HCT116 (cell line): ENCODE measurements around the gene AS3MT. TPM values are rescaled to one million over a fixed set of nuclear protein-coding genes. Genes with fewer than 3 reads are reported as not detected.

Experiments
- ATAC-seq: fragments of 200-7000 bp; cut with Tn5 transposase; 2 replicates; pipeline ENCODE4 v1.9.1; 2020; ENCODE audit warnings: mild to moderate bottlenecking, moderate library complexity
- BruUV-seq: library from RNA; stranded (reverse); fragments of 400-500 nt; replicated peaks from 2 replicates; lab custom pipeline; 2021; lab: Mats Ljungman, UMichigan
- CTCF ChIA-PET: fragments of 300-600 bp; sonication (Branson Sonifier 250); formaldehyde crosslinking; loops from one replicate; lab custom pipeline; 2021; ENCODE audit warnings: antibody characterized with exemption; lab: Charles Lee
- POLR2A ChIA-PET: fragments of 300-600, 350-600 bp; sonication (Branson Sonifier 250); formaldehyde crosslinking; loops from one replicate; lab custom pipeline; 2021; ENCODE audit warnings: antibody characterized with exemption; lab: Charles Lee
- RAD21 ChIA-PET, 2 experiments: fragments of 300-600 bp; sonication (Branson Sonifier 250); formaldehyde crosslinking; loops; one replicate each; lab custom pipeline; 2023; ENCODE audit warnings: low total read pairs in 2 of 2; ENCODE audit not compliant: uncharacterized antibody in 2 of 2, unreplicated experiment in 2 of 2, low non-redundant PET in 1 of 2; lab: Charles Lee
- DNase-seq: peaks from one replicate; pipeline ENCODE4 v3.0.0-alpha.2; 2010; ENCODE audit warnings: low read depth, low spot score
- H2AFZ ChIP-seq: fragments of 200-600 bp; shearing (Covaris generic), sonication (generic); 2 replicates; pipeline ENCODE4 v1.6.1; 2017; ENCODE audit warnings: low read depth, mixed run types, mixed read lengths, antibody characterized with exemption, low read length; ENCODE audit not compliant: poor library complexity, severe bottlenecking
- H3K27ac ChIP-seq: 2 replicates; pipeline ENCODE4 v1.5.1; 2012; ENCODE audit warnings: low read depth, low read length
- H3K27me3 ChIP-seq: fragments of 200-600 bp; sonication (generic); 2 replicates; pipeline ENCODE4 v1.6.1; 2016; ENCODE audit warnings: mixed run types, low read length, mixed read lengths; ENCODE audit not compliant: insufficient read depth
- H3K36me3 ChIP-seq, 2 experiments: fragments of 200-500 bp in 1 of 2; fragments of 200-600 bp in 1 of 2; sonication (Bioruptor generic) in 1 of 2; sonication (generic) in 1 of 2; 2 replicates each; pipeline versions ENCODE4 v1.5.1 to v1.6.1; 2014 to 2016; ENCODE audit warnings: low read length in 2 of 2, inconsistent platforms in 1 of 2, mixed read lengths in 1 of 2, mixed run types in 1 of 2; ENCODE audit not compliant: insufficient read depth in 2 of 2, control insufficient read depth in 1 of 2
- H3K4me1 ChIP-seq, 2 experiments: fragments of 200-600 bp in 1 of 2; sonication (generic) in 1 of 2; 2 replicates each; pipeline versions ENCODE4 v1.5.1 to v1.6.1; 2012 to 2017; ENCODE audit warnings: low read length in 2 of 2, inconsistent platforms in 1 of 2, mild to moderate bottlenecking in 1 of 2, mixed read lengths in 1 of 2, mixed run types in 1 of 2, moderate library complexity in 1 of 2; ENCODE audit not compliant: insufficient read depth in 2 of 2, control insufficient read depth in 1 of 2
- H3K4me2 ChIP-seq: fragments of 200-600 bp; sonication (generic); 2 replicates; pipeline ENCODE4 v1.6.1; 2017; ENCODE audit warnings: mixed run types, low read length, mixed read lengths
- H3K4me3 ChIP-seq, 2 experiments: fragments of 200-600 bp in 1 of 2; sonication (generic) in 1 of 2; replicated peaks in 1 of 2; 2 replicates each; pipeline ENCODE4 v1.5.1; 2011 to 2016; ENCODE audit warnings: low read length in 2 of 2, control low read depth in 1 of 2, low read depth in 1 of 2, mild to moderate bottlenecking in 1 of 2, mixed read lengths in 1 of 2, mixed run types in 1 of 2
- H3K79me2 ChIP-seq: fragments of 200-600 bp; sonication (generic); 2 replicates; pipeline ENCODE4 v1.6.1; 2017; ENCODE audit warnings: mild to moderate bottlenecking, mixed run types, low read length, moderate library complexity, mixed read lengths; ENCODE audit not compliant: insufficient read depth
- H3K9ac ChIP-seq: fragments of 200-600 bp; sonication (generic); 2 replicates; pipeline ENCODE4 v1.6.1; 2016; ENCODE audit warnings: low read length, mixed read lengths
- H3K9me2 ChIP-seq: fragments of 200-600 bp; sonication (generic), shearing (Covaris generic); 2 replicates; pipeline ENCODE4 v1.6.1; 2017; ENCODE audit warnings: mixed run types, mild to moderate bottlenecking, moderate library complexity; ENCODE audit not compliant: insufficient read depth
- H3K9me3 ChIP-seq, 2 experiments: fragments of 200-500 bp in 1 of 2; fragments of 200-600 bp in 1 of 2; sonication (Bioruptor generic) in 1 of 2; sonication (generic) in 1 of 2; 2 replicates each; pipeline ENCODE4 v1.6.1; 2014 to 2017; ENCODE audit warnings: low read length in 2 of 2, mixed read lengths in 2 of 2, inconsistent platforms in 1 of 2, low read depth in 1 of 2, mild to moderate bottlenecking in 1 of 2, mixed run types in 1 of 2, moderate library complexity in 1 of 2; ENCODE audit not compliant: control insufficient read depth in 1 of 2, insufficient read depth in 1 of 2
- H4K20me1 ChIP-seq: fragments of 200-600 bp; sonication (generic), shearing (Covaris generic); 2 replicates; pipeline ENCODE4 v1.6.1; 2017; ENCODE audit warnings: mixed run types, mild to moderate bottlenecking, moderate library complexity; ENCODE audit not compliant: insufficient read depth
- ATF3 ChIP-seq: IDR thresholded peaks from 2 replicates; pipeline ENCODE4 v1.6.1; 2012
- CEBPB ChIP-seq: IDR thresholded peaks from 2 replicates; pipeline ENCODE4 v1.6.1; 2012; ENCODE audit warnings: low read depth
- EGR1 ChIP-seq: IDR thresholded peaks from 2 replicates; pipeline ENCODE4 v1.6.1; 2012; ENCODE audit warnings: low read depth
- EZH2 ChIP-seq: fragments of 200-600 bp; sonication (generic); IDR thresholded peaks from 2 replicates; pipeline ENCODE4 v1.6.1; 2017; ENCODE audit warnings: antibody characterized with exemption, mixed run types
- FOSL1 ChIP-seq: IDR thresholded peaks from 2 replicates; pipeline ENCODE4 v1.6.1; 2012; ENCODE audit warnings: low read depth
- MAX ChIP-seq: IDR thresholded peaks from 2 replicates; pipeline ENCODE4 v1.6.1; 2012
- POLR2AphosphoS5 ChIP-seq: IDR thresholded peaks from 2 replicates; pipeline ENCODE4 v1.6.1; 2011; ENCODE audit warnings: mild to moderate bottlenecking, low read depth, low read length, moderate library complexity
- REST ChIP-seq: IDR thresholded peaks from 2 replicates; pipeline ENCODE4 v1.6.1; 2012; ENCODE audit warnings: low read depth
- YY1 ChIP-seq: IDR thresholded peaks from 2 replicates; pipeline ENCODE4 v1.6.1; 2011; ENCODE audit warnings: low read length, low read depth, moderate library complexity, mild to moderate bottlenecking; ENCODE audit not compliant: insufficient replicate concordance; ENCODE audit errors: extremely low read depth
- ZNF274 ChIP-seq: fragments of 200-500 bp; sonication (Bioruptor generic); IDR thresholded peaks from 2 replicates; pipeline ENCODE4 v1.6.1; 2014; ENCODE audit warnings: mild to moderate bottlenecking, low read depth, low read length, inconsistent platforms
- intact Hi-C: fragments of 100-400 bp; cut with micrococcal nuclease; formaldehyde crosslinking; loops from 2 replicates; pipeline ENCODE4 v1.10.0; 2022
- total RNA-seq: library from RNA; stranded (reverse); gene quantifications from one replicate; pipeline ENCODE4 v1.2.1, GENCODE V29; 2021; ENCODE audit not compliant: unreplicated experiment

Gene AS3MT
- total RNA-seq, 1 experiment from 2014 or later, result 0.79 TPM

GRCh38 chr10:102926842-102927241 is 57.6 kb downstream of the AS3MT start:
- H3K27me3 ChIP-seq, result no peaks in the 10 kb centered on the region
- H3K4me3 ChIP-seq, result no peak overlapping the region
- TF ChIP-seq FOSL1 (no peak), CEBPB (no peak), YY1 (no peak), MAX (no peak), EGR1 (no peak), ZNF274 (no peak), EZH2 (no peak), ATF3 (no peak), REST (no peak), POLR2AphosphoS5 (no peak)
- no peak overlapping the region for H3K9ac ChIP-seq
- ChIA-PET RAD21 (no interaction called here), POLR2A (no interaction called here), CTCF (interaction anchor here (2.6 kb wide), 1 partner anchor 9 kb away, joined by 8 read pairs; the partner anchor contains the start of gene CNNM2)
- H3K79me2 ChIP-seq, result peaks cover 13% of the 10 kb centered on the region; the same call in 1 of the 2 replicates
- H3K9me2 ChIP-seq, result no peaks in the 10 kb centered on the region
- no peaks in the 10 kb centered on the region for H3K4me1 ChIP-seq
- H3K36me3 ChIP-seq, result no peaks in the 10 kb centered on the region
- no peak for DNase-seq
- BruUV-seq, result no TSS peak
- no peak overlapping the region for H3K4me2 ChIP-seq
- H4K20me1 ChIP-seq, result no peaks in the 10 kb centered on the region
- no peak for ATAC-seq
- intact Hi-C loops, result no loop called here
- H3K9me3 ChIP-seq, result no peaks in the 10 kb centered on the region
- no peak overlapping the region for H2AFZ ChIP-seq
- H3K27ac ChIP-seq, result no peak overlapping the region
